Spleen (tissue), 11 donors: Measurements from ENCODE around the gene THOC5. TPM values are rescaled to one million over a fixed set of nuclear protein-coding genes. Genes with fewer than 3 reads are reported as not detected.
"Not testable (repeated sequence)": the region's sequence is repeated elsewhere in the genome, so short reads cannot be mapped to it uniquely, and the experiment has no call there.

Source experiments
- DNase-seq: peaks from one replicate; pipeline ENCODE4 v3.0.0-alpha.2; 2020
- H3K27ac ChIP-seq, 8 donors: fragments of 200-600 bp; sonication (generic) in 7 of 8; 1 replicate in 4 of 8; 2 replicates in 4 of 8; pipeline versions ENCODE4 v1.5.0 to v1.8.0; 2016 to 2021; ENCODE audit warnings: inconsistent platforms in 4 of 8, mild to moderate bottlenecking in 4 of 8, moderate library complexity in 1 of 8
- H3K27me3 ChIP-seq, 7 donors: fragments of 200-600 bp; sonication (generic) in 6 of 7; replicated peaks in 1 of 7; 1 replicate in 4 of 7; 2 replicates in 3 of 7; pipeline versions ENCODE4 v1.5.0 to v1.8.0; 2016 to 2021; ENCODE audit warnings: inconsistent platforms in 3 of 7, mild to moderate bottlenecking in 1 of 7
- H3K36me3 ChIP-seq, 6 donors: fragments of 200-600 bp; sonication (generic) in 5 of 6; 1 replicate in 4 of 6; 2 replicates in 2 of 6; pipeline versions ENCODE4 v1.5.0 to v1.8.0; 2016 to 2021; ENCODE audit warnings: inconsistent platforms in 2 of 6
- H3K4me1 ChIP-seq, 6 donors: fragments of 200-600 bp; sonication (generic) in 5 of 6; 1 replicate in 3 of 6; 2 replicates in 3 of 6; pipeline versions ENCODE4 v1.5.0 to v1.8.0; 2016 to 2021; ENCODE audit warnings: inconsistent platforms in 3 of 6
- H3K4me3 ChIP-seq, 8 donors: fragments of 200-600 bp; sonication (generic) in 7 of 8; 1 replicate in 4 of 8; 2 replicates in 4 of 8; pipeline versions ENCODE4 v1.5.0 to v1.8.0; 2016 to 2021; ENCODE audit warnings: inconsistent platforms in 4 of 8, mild to moderate bottlenecking in 4 of 8, moderate library complexity in 2 of 8
- H3K9me3 ChIP-seq, 8 donors: fragments of 200-600 bp; sonication (generic) in 7 of 8; 1 replicate in 4 of 8; 2 replicates in 4 of 8; pipeline versions ENCODE4 v1.5.0 to v1.8.0; 2016 to 2021; ENCODE audit warnings: inconsistent platforms in 4 of 8
- POLR2A ChIP-seq, 3 donors: fragments of 450-650 bp; IDR thresholded peaks; one replicate each; pipeline ENCODE4 v1.5.1; 2017; ENCODE audit warnings: antibody characterized with exemption in 3 of 3, mild to moderate bottlenecking in 1 of 3
- POLR2AphosphoS5 ChIP-seq, 3 donors: sonication (generic); formaldehyde crosslinking; IDR thresholded peaks; one replicate each; pipeline ENCODE4 v1.5.1; 2017; ENCODE audit warnings: antibody characterized with exemption in 3 of 3
- WGBS, 5 donors: extraction: QIAGEN DNeasy Blood & Tissue Kit in 3 of 5; methylation state at CpG; one replicate each; pipeline versions ENCODE4 v1.1.5 to v1.1.7; 2013 to 2018; 5-methylcytosine and 5-hydroxymethylcytosine counted together
- intact Hi-C: fragments of 100-400 bp; cut with DNase I; formaldehyde crosslinking; loops from one replicate; pipeline ENCODE4 v1.15.0; 2023; ENCODE audit warnings: low total_unique reads
- polyA plus RNA-seq, 3 donors: library from polyadenylated mRNA; stranded (reverse); fragments of 200-250 nt; gene quantifications; one replicate each; pipeline ENCODE4 v1.2.1, GENCODE V29; 2013
- total RNA-seq, 7 donors: library from RNA; depleted of rRNA in 3 of 7; stranded (reverse); fragments of >200 nt in 3 of 7; fragmentation: NEBNext Ultra II Directional in 4 of 7; extraction: Animal tissue kit (Norgen Biotek cat#: 25700) in 4 of 7; gene quantifications; one replicate each; pipeline versions ENCODE4 v1.1.0 to v1.2.1, GENCODE V29; 2016 to 2021
- TF ChIP-seq, protein P1 (sequence below), 11 experiments: fragments of 200-600 bp in 7 of 11; fragments of 450-650 bp in 4 of 11; sonication (generic) in 4 of 11; IDR thresholded peaks in 8 of 11; conservative IDR thresholded peaks in 3 of 11; 1 replicate in 7 of 11; 2 replicates in 4 of 11; pipeline versions ENCODE4 v1.4.0 to v1.8.0; 2016 to 2021; ENCODE audit warnings: antibody characterized with exemption in 11 of 11, inconsistent platforms in 4 of 11, mild to moderate bottlenecking in 1 of 11
- donor health status: healthy with polysubstance abuse.
- donor health status: DM: no; HTN: no; CAD: no; lungs with moderate emphysema.
- donor health status: DM: no; HTN: no; CAD: no.
- donor health status: Bipolar disorder and iron deficiency.
- donor health status: healthy.
- donor health status: DM: no; HTN: no; CAD: no.
- donor health status: DM: yes; HTN: yes; CAD: no.

THOC5 gene
- total and polyA plus RNA-seq, 10 donors = 14.4 to 55.5 (median 35.4) TPM

DNA sequence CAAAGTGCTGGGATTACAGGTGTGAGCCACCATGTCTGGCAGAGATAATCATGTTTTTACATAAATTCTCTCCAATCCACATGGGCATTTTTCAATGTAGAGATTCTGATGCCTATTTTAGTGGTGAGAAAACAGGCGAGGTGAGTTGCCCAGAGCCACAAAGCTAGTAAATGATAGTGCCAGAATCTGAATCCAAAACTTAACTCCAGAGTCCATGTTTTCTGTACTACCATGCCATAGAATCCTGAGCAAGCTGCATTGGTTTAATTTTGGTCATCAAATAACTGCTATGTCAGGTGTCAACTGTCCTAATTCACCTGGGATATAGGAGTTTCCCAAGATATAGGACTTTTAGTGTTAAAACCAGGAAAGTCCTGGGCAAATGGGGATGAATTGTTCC is 59.9 kb downstream of the THOC5 start:
- no peaks in the 10 kb centered on the region for H3K36me3 ChIP-seq
- WGBS, 5 donors = 87 to 100% (median 92%) methylated on average over 1 of the region's 1 CpG
- TF ChIP-seq, protein P1, sequence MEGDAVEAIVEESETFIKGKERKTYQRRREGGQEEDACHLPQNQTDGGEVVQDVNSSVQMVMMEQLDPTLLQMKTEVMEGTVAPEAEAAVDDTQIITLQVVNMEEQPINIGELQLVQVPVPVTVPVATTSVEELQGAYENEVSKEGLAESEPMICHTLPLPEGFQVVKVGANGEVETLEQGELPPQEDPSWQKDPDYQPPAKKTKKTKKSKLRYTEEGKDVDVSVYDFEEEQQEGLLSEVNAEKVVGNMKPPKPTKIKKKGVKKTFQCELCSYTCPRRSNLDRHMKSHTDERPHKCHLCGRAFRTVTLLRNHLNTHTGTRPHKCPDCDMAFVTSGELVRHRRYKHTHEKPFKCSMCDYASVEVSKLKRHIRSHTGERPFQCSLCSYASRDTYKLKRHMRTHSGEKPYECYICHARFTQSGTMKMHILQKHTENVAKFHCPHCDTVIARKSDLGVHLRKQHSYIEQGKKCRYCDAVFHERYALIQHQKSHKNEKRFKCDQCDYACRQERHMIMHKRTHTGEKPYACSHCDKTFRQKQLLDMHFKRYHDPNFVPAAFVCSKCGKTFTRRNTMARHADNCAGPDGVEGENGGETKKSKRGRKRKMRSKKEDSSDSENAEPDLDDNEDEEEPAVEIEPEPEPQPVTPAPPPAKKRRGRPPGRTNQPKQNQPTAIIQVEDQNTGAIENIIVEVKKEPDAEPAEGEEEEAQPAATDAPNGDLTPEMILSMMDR (IDR thresholded peaks at IDR 0.05 in 8 of 11, conservative IDR thresholded peaks at IDR 0.05 in 3 of 11) = no peak
- TF ChIP-seq POLR2AphosphoS5 (IDR thresholded peaks at IDR 0.05) (no peak), POLR2A (IDR thresholded peaks at IDR 0.05) (no peak)
- intact Hi-C loops = no loop called here
- H3K4me1 ChIP-seq = peaks cover 0 to 3% (median 0%) of the 10 kb centered on the region in 6 donors
- H3K9me3 ChIP-seq = peaks cover 0 to 9% (median 7%) of the 10 kb centered on the region in 8 donors
- no peaks in the 10 kb centered on the region for H3K27me3 ChIP-seq
- H3K27ac ChIP-seq = no peak overlapping the region
- no peak overlapping the region for H3K4me3 ChIP-seq
- DNase-seq = no peak

DNA sequence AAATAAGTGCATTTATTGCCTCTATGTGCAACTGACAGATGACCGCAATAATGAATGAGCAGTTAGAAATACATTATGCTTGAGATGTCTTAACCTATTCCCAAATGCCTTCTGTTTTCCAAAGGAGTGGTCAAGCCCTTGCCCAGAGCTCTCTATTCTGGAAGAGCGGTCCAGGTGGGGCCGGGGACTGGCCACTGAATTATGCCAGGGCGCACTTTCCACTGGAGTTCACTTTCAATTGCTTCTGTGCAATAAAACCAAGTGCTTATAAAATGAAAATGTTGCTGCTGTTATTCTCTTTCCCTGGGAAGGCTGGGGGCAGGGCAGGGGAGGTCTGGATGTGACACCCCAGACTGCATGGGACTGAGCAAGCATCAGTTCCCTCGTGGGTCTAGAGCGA is 62.5 kb downstream of the THOC5 start:
- H3K27me3 ChIP-seq = no peaks in the 10 kb centered on the region
- H3K36me3 ChIP-seq = no peaks in the 10 kb centered on the region
- 85 to 95% (median 92%) methylated on average over 6 of the region's 6 CpGs for WGBS, 5 donors
- peaks cover 0 to 3% (median 0%) of the 10 kb centered on the region in 6 donors for H3K4me1 ChIP-seq
- intact Hi-C loops = no loop called here
- no peak for DNase-seq
- TF ChIP-seq, protein P1 (IDR thresholded peaks at IDR 0.05 in 8 of 11, conservative IDR thresholded peaks at IDR 0.05 in 3 of 11) = no peak
- no peak for TF ChIP-seq POLR2A (IDR thresholded peaks at IDR 0.05)
- TF ChIP-seq POLR2AphosphoS5 (IDR thresholded peaks at IDR 0.05) = no peak
- peaks cover 0 to 9% (median 7%) of the 10 kb centered on the region in 8 donors for H3K9me3 ChIP-seq
- H3K4me3 ChIP-seq = no peak overlapping the region
- H3K27ac ChIP-seq = no peak overlapping the region

DNA sequence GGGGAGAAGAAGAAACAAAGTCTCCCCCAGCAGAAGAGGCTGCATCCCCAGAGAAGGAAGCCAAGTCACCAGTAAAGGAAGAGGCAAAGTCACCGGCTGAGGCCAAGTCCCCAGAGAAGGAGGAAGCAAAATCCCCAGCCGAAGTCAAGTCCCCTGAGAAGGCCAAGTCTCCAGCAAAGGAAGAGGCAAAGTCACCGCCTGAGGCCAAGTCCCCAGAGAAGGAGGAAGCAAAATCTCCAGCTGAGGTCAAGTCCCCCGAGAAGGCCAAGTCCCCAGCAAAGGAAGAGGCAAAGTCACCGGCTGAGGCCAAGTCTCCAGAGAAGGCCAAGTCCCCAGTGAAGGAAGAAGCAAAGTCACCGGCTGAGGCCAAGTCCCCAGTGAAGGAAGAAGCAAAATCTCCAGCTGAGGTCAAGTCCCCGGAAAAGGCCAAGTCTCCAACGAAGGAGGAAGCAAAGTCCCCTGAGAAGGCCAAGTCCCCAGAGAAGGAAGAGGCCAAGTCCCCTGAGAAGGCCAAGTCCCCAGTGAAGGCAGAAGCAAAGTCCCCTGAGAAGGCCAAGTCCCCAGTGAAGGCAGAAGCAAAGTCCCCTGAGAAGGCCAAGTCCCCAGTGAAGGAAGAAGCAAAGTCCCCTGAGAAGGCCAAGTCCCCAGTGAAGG is 64.3 kb downstream of the THOC5 start:
- H3K9me3 ChIP-seq, H3K4me3 ChIP-seq, H3K4me1 ChIP-seq, DNase-seq, H3K27me3 ChIP-seq, H3K36me3 ChIP-seq, intact Hi-C loops: not testable (repeated sequence)
- WGBS, 5 donors = 45 to 66% (median 50%) methylated on average over 8 of the region's 8 CpGs
- H3K27ac ChIP-seq = peak overlapping the region in 3 of 8 donors; percentile 13 to 51 (median 27)

DNA sequence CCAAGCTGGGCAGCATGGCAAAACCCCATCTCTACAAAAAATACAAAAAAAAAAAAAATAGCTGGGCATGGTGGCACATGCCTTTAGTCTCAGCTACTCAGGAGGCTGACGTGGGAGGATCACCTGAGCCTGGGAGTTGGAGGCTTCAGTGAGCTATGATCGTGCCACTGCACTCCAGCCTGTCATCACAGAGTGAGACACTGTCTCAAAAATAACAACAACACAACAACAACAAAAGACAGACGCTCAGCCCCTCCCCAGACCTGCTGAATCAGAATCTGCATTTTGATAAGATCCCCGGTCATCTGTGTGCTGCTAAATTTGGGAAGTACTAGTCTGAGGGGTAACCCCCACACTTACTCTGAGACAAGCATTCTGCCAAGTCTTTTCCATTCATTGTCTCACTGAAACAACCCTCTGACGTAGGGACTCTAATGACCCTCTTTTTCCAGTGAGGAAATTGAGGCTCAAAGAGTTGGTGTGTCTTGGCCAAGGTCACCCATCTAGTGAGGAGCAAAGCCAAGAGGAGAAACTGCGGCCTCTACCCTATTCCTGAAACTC is 66.1 kb downstream of the THOC5 start:
- H3K9me3 ChIP-seq = no peaks in the 10 kb centered on the region
- WGBS, 5 donors = 70 to 90% (median 84%) methylated on average over 6 of the region's 6 CpGs
- H3K27ac ChIP-seq = no peak overlapping the region
- H3K27me3 ChIP-seq = peaks cover 0 to 7% (median 0%) of the 10 kb centered on the region in 7 donors
- no peak for DNase-seq
- no peak overlapping the region for H3K4me3 ChIP-seq
- H3K4me1 ChIP-seq = peaks cover 0 to 5% (median 2%) of the 10 kb centered on the region in 6 donors
- TF ChIP-seq, protein P1 (IDR thresholded peaks at IDR 0.05 in 8 of 11, conservative IDR thresholded peaks at IDR 0.05 in 3 of 11) = no peak
- TF ChIP-seq POLR2A (IDR thresholded peaks at IDR 0.05) (no peak), POLR2AphosphoS5 (IDR thresholded peaks at IDR 0.05) (no peak)
- no peaks in the 10 kb centered on the region for H3K36me3 ChIP-seq
- intact Hi-C loops = no loop called here
